Stimulated activated CD8-positive, alpha-beta memory T cell treated with anti-CD3 and anti-CD28 coated beads, Interleukin-4, amount 100 ng/mL, for 1 hour (primary cell): ENCODE data around the gene DPPA3.
"Not testable (repeated sequence)": the region's sequence is repeated elsewhere in the genome, so short reads cannot be mapped to it uniquely, and the experiment has no call there.

Experiments
- DNase-seq, 2 donors: peaks; one replicate each; pipeline ENCODE4 v3.0.0-alpha.2; 2020; ENCODE audit warnings: low read depth in 2 of 2, low spot score in 1 of 2

Gene DPPA3

GRCh38 chr12:7711133-7711532, at the start of gene DPPA3:
DPPA3 (plus strand) TSS chr12:7711433; CDS start chr12:7711571, 138 bp downstream.
- DNase-seq = no peak

- DNase-seq = no peak
Measured at GRCh38 chr12:7661741-7662140, 49.5 kb upstream of the DPPA3 start.

GRCh38 chr12:7666595-7666994, 44.6 kb upstream of the DPPA3 start:
- DNase-seq = no peak

- DNase-seq = no peak
Measured at GRCh38 chr12:7667125-7667524, 44.1 kb upstream of the DPPA3 start.

- DNase-seq = no peak
Measured at GRCh38 chr12:7668171-7668570, 43.1 kb upstream of the DPPA3 start.

- DNase-seq = not testable (repeated sequence)
Measured at GRCh38 chr12:7675455-7675854, 35.8 kb upstream of the DPPA3 start.

GRCh38 chr12:7677432-7677888, 33.8 kb upstream of the DPPA3 start:
- not testable (repeated sequence) for DNase-seq

- no peak for DNase-seq
Measured at GRCh38 chr12:7678744-7679143, 32.5 kb upstream of the DPPA3 start.

- no peak for DNase-seq
Measured at GRCh38 chr12:7679251-7680045, 31.8 kb upstream of the DPPA3 start.

- DNase-seq = no peak
Measured at GRCh38 chr12:7681535-7681934, 29.7 kb upstream of the DPPA3 start.

- no peak for DNase-seq
Measured at GRCh38 chr12:7693793-7694192, 17.4 kb upstream of the DPPA3 start.

GRCh38 chr12:7694556-7695236, 16.5 kb upstream of the DPPA3 start:
- DNase-seq = no peak

GRCh38 chr12:7695237-7695560, 16.0 kb upstream of the DPPA3 start:
- no peak for DNase-seq

- DNase-seq = no peak
Measured at GRCh38 chr12:7695566-7696197, 15.6 kb upstream of the DPPA3 start, which contains the start of gene GDF3. GDF3 (minus strand) TSS chr12:7695775; CDS start chr12:7695728, 47 bp downstream.

- no peak for DNase-seq
Measured at GRCh38 chr12:7705846-7706245, 5.4 kb upstream of the DPPA3 start.

- DNase-seq = no peak
Measured at GRCh38 chr12:7709969-7710675, 1.1 kb upstream of the DPPA3 start.

- DNase-seq = no peak
Measured at GRCh38 chr12:7712841-7713442, 1.7 kb downstream of the DPPA3 start.

GRCh38 chr12:7716381-7716780, 5.1 kb downstream of the DPPA3 start:
- no peak for DNase-seq

- no peak for DNase-seq
Measured at GRCh38 chr12:7719946-7720730, 8.9 kb downstream of the DPPA3 start.

GRCh38 chr12:7723926-7724325, 12.7 kb downstream of the DPPA3 start:
- no peak for DNase-seq
